ENCODE measurements around the gene SYCP2. TPM values are rescaled to one million over a fixed set of nuclear protein-coding genes. Genes with fewer than 3 reads are reported as not detected.
"Not testable (repeated sequence)": the region's sequence is repeated elsewhere in the genome, so short reads cannot be mapped to it uniquely, and the experiment has no call there.

SYCP2 gene
- polyA plus RNA-seq, 4 donors = 0.51 to 3.0 (median 1.8) TPM

DNA sequence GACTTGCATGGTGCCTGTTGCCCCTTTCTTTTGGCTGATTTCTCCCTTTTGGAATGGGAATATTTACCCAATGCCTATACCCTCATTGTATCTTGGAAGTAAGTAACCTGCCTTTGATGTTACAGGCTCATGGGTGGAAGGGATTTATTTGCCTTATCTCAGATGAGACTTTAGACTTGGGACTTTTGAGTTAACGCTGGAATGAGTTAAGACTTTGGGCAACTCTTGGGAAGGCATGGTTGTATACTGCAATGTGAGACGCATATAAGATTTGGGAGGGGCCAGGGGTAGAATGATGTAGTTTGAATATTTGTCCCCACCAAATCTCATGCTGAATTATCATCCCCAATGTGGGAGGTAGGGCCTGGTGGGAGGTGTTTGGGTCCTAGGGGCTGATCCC lies 75.5 kb downstream of the SYCP2 start:
- no peaks in the 10 kb centered on the region for H3K27me3 ChIP-seq (ENCODE audit: control insufficient read depth in 3 of 3, insufficient read depth in 3 of 3, low read length in 3 of 3)
- peak; percentile 67 to 91 for DNase-seq
- no peaks in the 10 kb centered on the region for H3K36me3 ChIP-seq (ENCODE audit: control insufficient read depth in 3 of 3, insufficient read depth in 2 of 3, low read depth in 1 of 3, low read length in 3 of 3)
- H3K4me1 ChIP-seq (ENCODE audit: control insufficient read depth in 3 of 3, insufficient read depth in 2 of 3, low read depth in 1 of 3, low read length in 2 of 3) = peaks cover 0 to 4% (median 3%) of the 10 kb centered on the region in 3 donors
- H3K27ac ChIP-seq (ENCODE audit: low read depth in 1 of 3, low read length in 2 of 3) = peak overlapping the region in 1 of 3 donors; percentile 42
- peaks cover 0 to 9% of the 10 kb centered on the region in 2 donors for H3K9me3 ChIP-seq (ENCODE audit: control insufficient read depth in 2 of 2, insufficient read depth in 1 of 2, low read depth in 1 of 2, low read length in 1 of 2)
- H3K4me3 ChIP-seq (ENCODE audit: low read depth in 1 of 3, low read length in 3 of 3) = no peak overlapping the region
- FAIRE-seq = no peak
- WGBS, 3 donors = 32 to 63% (median 34%) methylated on average over 2 of the region's 2 CpGs

- H3K4me1 ChIP-seq (ENCODE audit: control insufficient read depth in 3 of 3, insufficient read depth in 2 of 3, low read depth in 1 of 3, low read length in 2 of 3); H3K9me3 ChIP-seq (ENCODE audit: control insufficient read depth in 2 of 2, insufficient read depth in 1 of 2, low read depth in 1 of 2, low read length in 1 of 2); FAIRE-seq; H3K27ac ChIP-seq (ENCODE audit: low read depth in 1 of 3, low read length in 2 of 3); H3K36me3 ChIP-seq (ENCODE audit: control insufficient read depth in 3 of 3, insufficient read depth in 2 of 3, low read depth in 1 of 3, low read length in 3 of 3); H3K4me3 ChIP-seq (ENCODE audit: low read depth in 1 of 3, low read length in 3 of 3); DNase-seq; H3K27me3 ChIP-seq (ENCODE audit: control insufficient read depth in 3 of 3, insufficient read depth in 3 of 3, low read length in 3 of 3): not testable (repeated sequence)
- 74 to 86% (median 83%) methylated on average over 5 of the region's 5 CpGs for WGBS, 3 donors
Measured at GRCh38 chr20:59856941-59857340, 76.5 kb downstream of the SYCP2 start.

- not testable (repeated sequence) for H3K4me3 ChIP-seq (ENCODE audit: low read depth in 1 of 3, low read length in 3 of 3); H3K9me3 ChIP-seq (ENCODE audit: control insufficient read depth in 2 of 2, insufficient read depth in 1 of 2, low read depth in 1 of 2, low read length in 1 of 2); H3K27ac ChIP-seq (ENCODE audit: low read depth in 1 of 3, low read length in 2 of 3); H3K4me1 ChIP-seq (ENCODE audit: control insufficient read depth in 3 of 3, insufficient read depth in 2 of 3, low read depth in 1 of 3, low read length in 2 of 3); FAIRE-seq; H3K27me3 ChIP-seq (ENCODE audit: control insufficient read depth in 3 of 3, insufficient read depth in 3 of 3, low read length in 3 of 3); H3K36me3 ChIP-seq (ENCODE audit: control insufficient read depth in 3 of 3, insufficient read depth in 2 of 3, low read depth in 1 of 3, low read length in 3 of 3); DNase-seq
- WGBS, 3 donors = 67% methylated on average over 1 of the region's 1 CpG; no CpG with 5 or more reads in 2 of the 3 donors
Measured at GRCh38 chr20:59856526-59856925, 76.9 kb downstream of the SYCP2 start.

DNA sequence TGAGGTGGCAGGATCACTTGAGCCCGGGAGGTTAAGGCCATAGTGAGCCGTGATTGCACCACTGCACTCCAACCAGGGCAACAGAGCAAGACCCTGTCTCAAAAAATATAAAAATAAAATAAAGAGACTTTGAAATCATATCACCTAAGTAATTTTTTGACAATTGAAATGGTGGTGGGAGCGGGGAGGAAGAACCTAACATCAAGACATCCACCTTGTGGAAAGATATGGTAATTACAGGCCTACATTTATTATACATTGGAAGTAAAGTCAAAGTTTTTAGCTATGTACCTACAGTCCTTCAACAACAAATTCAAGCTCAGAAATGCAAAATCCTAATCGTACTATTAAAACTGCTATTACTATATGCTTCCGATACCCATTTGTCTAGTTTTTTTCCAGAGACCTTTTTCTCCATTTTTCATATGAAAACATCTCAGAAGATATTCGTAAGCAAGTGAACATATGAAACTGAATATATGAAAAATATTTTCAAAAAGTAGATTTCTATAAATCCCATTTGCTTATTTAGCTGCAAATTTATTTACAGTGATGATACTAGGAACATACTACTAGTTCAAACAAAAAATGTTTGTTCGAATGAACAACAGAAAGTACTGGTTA lies 83.3 kb downstream of the SYCP2 start:
- H3K36me3 ChIP-seq (ENCODE audit: control insufficient read depth in 3 of 3, insufficient read depth in 2 of 3, low read depth in 1 of 3, low read length in 3 of 3) = no peaks in the 10 kb centered on the region
- H3K9me3 ChIP-seq (ENCODE audit: control insufficient read depth in 2 of 2, insufficient read depth in 1 of 2, low read depth in 1 of 2, low read length in 1 of 2) = no peaks in the 10 kb centered on the region
- peaks cover 0 to 3% (median 0%) of the 10 kb centered on the region in 3 donors for H3K27me3 ChIP-seq (ENCODE audit: control insufficient read depth in 3 of 3, insufficient read depth in 3 of 3, low read length in 3 of 3)
- H3K4me3 ChIP-seq (ENCODE audit: low read depth in 1 of 3, low read length in 3 of 3) = no peak overlapping the region
- WGBS, 3 donors = 57 to 65% (median 60%) methylated on average over 7 of the region's 7 CpGs
- H3K4me1 ChIP-seq (ENCODE audit: control insufficient read depth in 3 of 3, insufficient read depth in 2 of 3, low read depth in 1 of 3, low read length in 2 of 3) = no peaks in the 10 kb centered on the region
- peak; percentile 63 to 67 for DNase-seq
- no peak overlapping the region for H3K27ac ChIP-seq (ENCODE audit: low read depth in 1 of 3, low read length in 2 of 3)
- no peak for FAIRE-seq

- no peak overlapping the region for H3K4me3 ChIP-seq (ENCODE audit: low read depth in 1 of 3, low read length in 3 of 3)
- 16 to 48% (median 28%) methylated on average over 2 of the region's 2 CpGs for WGBS, 3 donors
- H3K27ac ChIP-seq (ENCODE audit: low read depth in 1 of 3, low read length in 2 of 3) = no peak overlapping the region
- no peaks in the 10 kb centered on the region for H3K4me1 ChIP-seq (ENCODE audit: control insufficient read depth in 3 of 3, insufficient read depth in 2 of 3, low read depth in 1 of 3, low read length in 2 of 3)
- FAIRE-seq (no peak), DNase-seq (peak; percentile 71 to 76)
- no peaks in the 10 kb centered on the region for H3K36me3 ChIP-seq (ENCODE audit: control insufficient read depth in 3 of 3, insufficient read depth in 2 of 3, low read depth in 1 of 3, low read length in 3 of 3)
- H3K27me3 ChIP-seq (ENCODE audit: control insufficient read depth in 3 of 3, insufficient read depth in 3 of 3, low read length in 3 of 3) = peaks cover 0 to 3% (median 0%) of the 10 kb centered on the region in 3 donors
- H3K9me3 ChIP-seq (ENCODE audit: control insufficient read depth in 2 of 2, insufficient read depth in 1 of 2, low read depth in 1 of 2, low read length in 1 of 2) = no peaks in the 10 kb centered on the region
Measured at GRCh38 chr20:59848182-59848581, 85.3 kb downstream of the SYCP2 start.

GRCh38 chr20:59845472-59845871 lies 88.0 kb downstream of the SYCP2 start:
- no peaks in the 10 kb centered on the region for H3K36me3 ChIP-seq (ENCODE audit: control insufficient read depth in 3 of 3, insufficient read depth in 2 of 3, low read depth in 1 of 3, low read length in 3 of 3)
- no peaks in the 10 kb centered on the region for H3K4me1 ChIP-seq (ENCODE audit: control insufficient read depth in 3 of 3, insufficient read depth in 2 of 3, low read depth in 1 of 3, low read length in 2 of 3)
- H3K9me3 ChIP-seq (ENCODE audit: control insufficient read depth in 2 of 2, insufficient read depth in 1 of 2, low read depth in 1 of 2, low read length in 1 of 2) = no peaks in the 10 kb centered on the region
- H3K27ac ChIP-seq (ENCODE audit: low read depth in 1 of 3, low read length in 2 of 3) = no peak overlapping the region
- WGBS, 3 donors = 59 to 75% (median 70%) methylated on average over 3 of the region's 3 CpGs
- no peak for DNase-seq
- H3K4me3 ChIP-seq (ENCODE audit: low read depth in 1 of 3, low read length in 3 of 3) = no peak overlapping the region
- H3K27me3 ChIP-seq (ENCODE audit: control insufficient read depth in 3 of 3, insufficient read depth in 3 of 3, low read length in 3 of 3) = peaks cover 0 to 3% (median 0%) of the 10 kb centered on the region in 3 donors
- FAIRE-seq = no peak

- peaks cover 0 to 11% (median 10%) of the 10 kb centered on the region in 3 donors for H3K4me1 ChIP-seq (ENCODE audit: control insufficient read depth in 3 of 3, insufficient read depth in 2 of 3, low read depth in 1 of 3, low read length in 2 of 3)
- H3K27ac ChIP-seq (ENCODE audit: low read depth in 1 of 3, low read length in 2 of 3) = no peak overlapping the region
- 87 to 92% (median 88%) methylated on average over 5 of the region's 5 CpGs for WGBS, 3 donors
- no peaks in the 10 kb centered on the region for H3K36me3 ChIP-seq (ENCODE audit: control insufficient read depth in 3 of 3, insufficient read depth in 2 of 3, low read depth in 1 of 3, low read length in 3 of 3)
- no peak for DNase-seq
- no peak for FAIRE-seq
- H3K4me3 ChIP-seq (ENCODE audit: low read depth in 1 of 3, low read length in 3 of 3) = no peak overlapping the region
- no peaks in the 10 kb centered on the region for H3K9me3 ChIP-seq (ENCODE audit: control insufficient read depth in 2 of 2, insufficient read depth in 1 of 2, low read depth in 1 of 2, low read length in 1 of 2)
- no peaks in the 10 kb centered on the region for H3K27me3 ChIP-seq (ENCODE audit: control insufficient read depth in 3 of 3, insufficient read depth in 3 of 3, low read length in 3 of 3)
Measured at GRCh38 chr20:59839400-59839799, 94.0 kb downstream of the SYCP2 start.

DNA sequence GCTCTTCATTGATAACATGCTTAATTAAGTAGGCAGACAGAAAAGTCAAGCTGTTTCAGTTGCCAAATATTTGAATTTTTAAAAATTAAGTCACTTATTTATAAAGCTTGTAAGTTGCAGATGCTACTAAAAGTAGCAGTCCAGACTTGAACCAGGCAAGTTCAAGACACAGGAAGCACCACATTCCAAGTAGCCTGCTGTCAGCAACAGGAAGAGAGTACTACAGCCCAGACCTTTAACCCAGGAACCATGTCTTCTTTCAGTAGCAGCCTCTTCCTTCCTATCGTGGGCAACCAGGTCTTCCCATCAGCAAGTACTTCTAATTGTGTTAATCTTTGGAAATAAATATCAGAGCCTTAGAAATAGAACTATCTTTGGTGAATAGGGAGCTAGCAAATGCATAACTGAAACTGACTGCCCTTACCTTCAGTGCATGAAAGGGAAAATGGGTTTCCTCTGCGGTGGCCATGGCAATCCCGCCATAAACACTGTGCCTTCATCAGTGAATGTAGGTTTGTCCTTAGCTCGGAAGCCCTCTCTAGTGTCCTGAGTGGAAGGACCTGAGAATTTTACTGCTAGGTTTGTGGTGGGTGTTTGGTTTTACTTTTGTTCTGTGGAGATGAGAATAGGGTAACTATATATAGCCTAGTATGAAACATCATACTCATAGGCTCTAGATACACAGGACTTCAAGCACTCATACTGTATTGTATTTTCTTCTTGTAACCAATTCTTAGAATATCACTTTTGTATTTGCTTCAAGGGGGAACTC lies 95.6 kb downstream of the SYCP2 start:
- DNase-seq = peak in 1 of 2 donors; percentile 55
- H3K4me1 ChIP-seq (ENCODE audit: control insufficient read depth in 3 of 3, insufficient read depth in 2 of 3, low read depth in 1 of 3, low read length in 2 of 3) = peaks cover 0 to 11% (median 10%) of the 10 kb centered on the region in 3 donors
- no peak for FAIRE-seq
- peaks cover 0 to 7% (median 0%) of the 10 kb centered on the region in 3 donors for H3K27me3 ChIP-seq (ENCODE audit: control insufficient read depth in 3 of 3, insufficient read depth in 3 of 3, low read length in 3 of 3)
- 68% methylated on average over 4 of the region's 4 CpGs for WGBS, 3 donors
- H3K9me3 ChIP-seq (ENCODE audit: control insufficient read depth in 2 of 2, insufficient read depth in 1 of 2, low read depth in 1 of 2, low read length in 1 of 2) = no peaks in the 10 kb centered on the region
- H3K36me3 ChIP-seq (ENCODE audit: control insufficient read depth in 3 of 3, insufficient read depth in 2 of 3, low read depth in 1 of 3, low read length in 3 of 3) = no peaks in the 10 kb centered on the region
- H3K27ac ChIP-seq (ENCODE audit: low read depth in 1 of 3, low read length in 2 of 3) = no peak overlapping the region
- H3K4me3 ChIP-seq (ENCODE audit: low read depth in 1 of 3, low read length in 3 of 3) = no peak overlapping the region
